Colonic mucosa (tissue), 4 donors: ENCODE results near the gene DNAH8. TPM values are rescaled to one million over a fixed set of nuclear protein-coding genes. Genes with fewer than 3 reads are reported as not detected.

Source experiments
- DNase-seq: peaks from one replicate; pipeline ENCODE4 v3.0.0-alpha.2; 2020
- H3K27ac ChIP-seq: fragments of 200-600 bp; one replicate; pipeline ENCODE4 v1.8.0; 2021
- H3K27me3 ChIP-seq: fragments of 200-600 bp; one replicate; pipeline ENCODE4 v1.8.0; 2021
- H3K36me3 ChIP-seq: fragments of 200-600 bp; one replicate; pipeline ENCODE4 v1.8.0; 2021
- H3K4me1 ChIP-seq: fragments of 200-600 bp; one replicate; pipeline ENCODE4 v1.8.0; 2021; ENCODE audit warnings: mild to moderate bottlenecking
- H3K4me3 ChIP-seq: fragments of 200-600 bp; one replicate; pipeline ENCODE4 v1.8.0; 2021
- H3K9ac ChIP-seq, 2 donors: one replicate each; pipeline ENCODE4 v1.7.0; 2013; ENCODE audit warnings: control low read depth in 2 of 2, low read depth in 2 of 2, low read length in 2 of 2
- H3K9me3 ChIP-seq: fragments of 200-600 bp; one replicate; pipeline ENCODE4 v1.8.0; 2021
- intact Hi-C: fragments of 100-400 bp; cut with DNase I; formaldehyde crosslinking; loops from one replicate; pipeline ENCODE4 v1.14.1; 2022
- total RNA-seq, 2 donors: library from RNA; stranded (reverse); fragmentation: NEBNext Ultra II Directional in 1 of 2; extraction: Animal tissue kit (Norgen Biotek cat#: 25700) in 1 of 2; gene quantifications; one replicate each; pipeline ENCODE4 v1.2.1, GENCODE V29; 2021
- TF ChIP-seq, protein P1 (sequence below): fragments of 200-600 bp; IDR thresholded peaks from one replicate; pipeline ENCODE4 v1.8.0; 2022; ENCODE audit warnings: antibody characterized with exemption, mild to moderate bottlenecking
- donor health status: healthy.
- donor health status: DM: no; HTN: no; CAD: no.
- donor health status: DM: no; HTN: no; CAD: no.

DNAH8 gene
- total RNA-seq, 2 donors from 2014 or later, result not detected

DNA sequence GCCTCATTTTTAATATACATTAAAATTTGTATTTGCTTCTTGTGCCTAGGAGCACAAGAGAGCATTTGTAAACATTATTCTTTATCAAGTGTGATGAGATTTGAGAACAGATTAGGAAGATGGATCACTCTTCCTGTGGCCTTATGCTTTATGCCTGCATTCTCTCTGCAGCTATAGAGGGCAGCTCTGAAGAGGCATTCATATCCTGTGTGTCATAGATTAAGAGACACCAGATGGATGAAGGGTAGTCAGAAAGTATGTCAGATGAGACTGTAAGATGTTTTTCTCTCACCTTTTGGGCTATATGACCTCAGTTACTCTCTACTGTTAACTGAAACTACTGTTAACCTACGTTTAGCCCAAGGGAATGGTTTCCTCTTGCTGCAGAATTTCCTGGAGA lies 61.4 kb downstream of the DNAH8 start:
- TF ChIP-seq, protein P1, sequence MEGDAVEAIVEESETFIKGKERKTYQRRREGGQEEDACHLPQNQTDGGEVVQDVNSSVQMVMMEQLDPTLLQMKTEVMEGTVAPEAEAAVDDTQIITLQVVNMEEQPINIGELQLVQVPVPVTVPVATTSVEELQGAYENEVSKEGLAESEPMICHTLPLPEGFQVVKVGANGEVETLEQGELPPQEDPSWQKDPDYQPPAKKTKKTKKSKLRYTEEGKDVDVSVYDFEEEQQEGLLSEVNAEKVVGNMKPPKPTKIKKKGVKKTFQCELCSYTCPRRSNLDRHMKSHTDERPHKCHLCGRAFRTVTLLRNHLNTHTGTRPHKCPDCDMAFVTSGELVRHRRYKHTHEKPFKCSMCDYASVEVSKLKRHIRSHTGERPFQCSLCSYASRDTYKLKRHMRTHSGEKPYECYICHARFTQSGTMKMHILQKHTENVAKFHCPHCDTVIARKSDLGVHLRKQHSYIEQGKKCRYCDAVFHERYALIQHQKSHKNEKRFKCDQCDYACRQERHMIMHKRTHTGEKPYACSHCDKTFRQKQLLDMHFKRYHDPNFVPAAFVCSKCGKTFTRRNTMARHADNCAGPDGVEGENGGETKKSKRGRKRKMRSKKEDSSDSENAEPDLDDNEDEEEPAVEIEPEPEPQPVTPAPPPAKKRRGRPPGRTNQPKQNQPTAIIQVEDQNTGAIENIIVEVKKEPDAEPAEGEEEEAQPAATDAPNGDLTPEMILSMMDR, result no peak
- Histone ChIP-seq H3K36me3 (no peaks in the 10 kb centered on the region), H3K4me3 (no peak overlapping the region), H3K27me3 (no peaks in the 10 kb centered on the region), H3K27ac (no peak overlapping the region), H3K9me3 (no peaks in the 10 kb centered on the region), H3K4me1 (no peaks in the 10 kb centered on the region), H3K9ac (no peak overlapping the region)
- intact Hi-C loops, result no loop called here
- no peak for DNase-seq

DNA sequence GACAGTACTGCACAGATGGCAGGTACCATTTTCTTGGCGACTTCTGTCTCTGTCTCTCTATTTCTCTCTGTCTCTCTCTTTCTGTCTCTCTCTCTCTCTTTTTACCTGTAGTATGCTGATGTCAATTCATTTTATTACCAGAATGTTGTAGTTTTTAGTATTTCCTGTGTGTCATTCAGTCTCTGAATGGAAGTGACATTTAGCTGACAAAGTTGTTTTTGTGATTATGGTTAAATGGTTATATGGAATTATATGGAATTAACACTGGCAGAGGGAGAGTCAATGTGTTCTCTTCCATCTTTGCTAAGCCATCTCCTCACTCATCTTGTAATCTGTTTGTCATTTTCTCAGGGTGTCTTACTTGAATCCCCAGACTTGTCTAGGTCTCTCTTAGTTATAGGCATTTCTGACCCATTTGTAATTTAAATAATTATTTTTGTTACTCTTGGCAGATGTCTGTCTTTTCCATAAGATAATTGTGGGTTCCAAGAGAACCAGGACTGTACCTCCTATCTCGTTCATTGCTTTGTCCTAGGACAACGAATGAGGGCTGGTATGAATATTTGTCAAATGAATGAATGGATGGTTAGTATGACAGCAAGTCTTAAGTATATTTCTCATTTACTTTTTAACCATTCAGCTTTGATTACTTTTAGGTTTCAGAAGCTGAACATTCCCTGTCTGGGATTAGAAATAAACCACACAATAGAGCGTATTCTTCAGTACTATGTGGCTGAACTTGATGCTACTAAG lies 64.4 kb downstream of the DNAH8 start:
- Histone ChIP-seq H3K27ac (no peak overlapping the region), H3K9me3 (no peaks in the 10 kb centered on the region), H3K36me3 (no peaks in the 10 kb centered on the region), H3K4me3 (no peak overlapping the region), H3K27me3 (no peaks in the 10 kb centered on the region), H3K4me1 (no peaks in the 10 kb centered on the region), H3K9ac (no peak overlapping the region)
- TF ChIP-seq, protein P1, result no peak
- DNase-seq, result no peak
- intact Hi-C loops, result no loop called here

DNA sequence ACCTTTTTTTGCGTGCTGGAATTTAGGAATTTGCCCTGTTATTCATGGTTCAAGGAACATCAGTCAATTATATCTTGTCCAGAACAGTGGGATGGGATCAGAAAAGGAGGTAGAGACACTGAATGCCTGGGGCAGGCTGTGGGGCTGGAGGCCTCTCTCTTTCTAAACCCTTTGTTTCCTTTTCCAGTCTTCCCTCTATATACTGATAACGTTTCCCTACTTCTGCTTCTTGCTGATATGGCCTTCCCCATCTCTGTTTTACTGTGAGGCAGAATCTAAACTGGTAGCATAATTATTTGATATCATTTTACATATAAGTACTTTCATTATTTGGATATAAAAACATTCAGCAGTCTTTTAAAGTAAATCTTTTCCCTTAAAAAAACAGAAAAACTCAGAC lies 67.5 kb downstream of the DNAH8 start:
- no peaks in the 10 kb centered on the region for H3K36me3 ChIP-seq
- intact Hi-C loops, result no loop called here
- no peak overlapping the region for H3K9ac ChIP-seq
- no peaks in the 10 kb centered on the region for H3K27me3 ChIP-seq
- no peak for DNase-seq
- H3K4me1 ChIP-seq, result no peaks in the 10 kb centered on the region
- H3K4me3 ChIP-seq, result no peak overlapping the region
- TF ChIP-seq, protein P1, result no peak
- no peaks in the 10 kb centered on the region for H3K9me3 ChIP-seq
- H3K27ac ChIP-seq, result no peak overlapping the region

DNA sequence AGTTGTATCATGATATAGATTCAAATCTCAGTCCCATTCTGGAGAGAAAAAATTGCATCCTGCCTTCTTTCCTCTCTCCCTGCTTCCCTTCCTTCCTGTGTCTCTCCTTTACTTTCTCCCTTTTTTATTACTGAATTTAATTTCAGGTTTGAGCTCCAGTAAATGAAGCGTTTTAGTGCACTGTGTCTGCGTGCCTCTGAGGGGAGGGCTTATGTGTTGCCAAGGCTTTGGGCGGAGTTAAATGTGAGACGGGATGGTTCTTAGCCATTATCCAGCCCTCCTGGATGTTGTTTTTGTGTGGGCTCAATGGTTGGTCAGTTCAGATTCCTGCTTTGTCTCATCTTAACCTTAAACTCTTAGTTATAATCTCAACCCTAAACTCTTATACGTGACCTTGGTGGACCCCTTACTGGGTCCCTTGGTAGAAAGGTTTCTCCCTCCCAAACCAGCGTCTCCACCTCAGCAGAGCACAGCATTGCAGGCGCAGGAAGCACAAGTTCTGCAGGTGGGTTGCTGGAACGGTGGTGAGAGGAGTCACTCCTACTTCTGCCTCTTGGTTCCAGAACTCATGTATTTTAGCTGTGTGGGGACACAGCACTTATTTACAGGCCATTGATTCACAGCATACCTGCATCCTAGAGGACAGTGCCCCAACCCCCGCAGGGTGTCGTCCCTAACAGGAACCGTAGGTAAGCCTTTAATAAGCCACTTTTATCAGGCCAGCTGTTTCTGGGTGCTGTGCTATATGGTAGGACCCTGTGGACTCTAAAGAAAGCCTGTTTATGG lies 68.5 kb downstream of the DNAH8 start:
- Histone ChIP-seq H3K27me3 (no peaks in the 10 kb centered on the region), H3K9ac (no peak overlapping the region), H3K9me3 (no peaks in the 10 kb centered on the region), H3K4me1 (no peaks in the 10 kb centered on the region), H3K36me3 (no peaks in the 10 kb centered on the region), H3K4me3 (no peak overlapping the region), H3K27ac (no peak overlapping the region)
- TF ChIP-seq, protein P1, result no peak
- intact Hi-C loops, result no loop called here
- DNase-seq, result no peak

DNA sequence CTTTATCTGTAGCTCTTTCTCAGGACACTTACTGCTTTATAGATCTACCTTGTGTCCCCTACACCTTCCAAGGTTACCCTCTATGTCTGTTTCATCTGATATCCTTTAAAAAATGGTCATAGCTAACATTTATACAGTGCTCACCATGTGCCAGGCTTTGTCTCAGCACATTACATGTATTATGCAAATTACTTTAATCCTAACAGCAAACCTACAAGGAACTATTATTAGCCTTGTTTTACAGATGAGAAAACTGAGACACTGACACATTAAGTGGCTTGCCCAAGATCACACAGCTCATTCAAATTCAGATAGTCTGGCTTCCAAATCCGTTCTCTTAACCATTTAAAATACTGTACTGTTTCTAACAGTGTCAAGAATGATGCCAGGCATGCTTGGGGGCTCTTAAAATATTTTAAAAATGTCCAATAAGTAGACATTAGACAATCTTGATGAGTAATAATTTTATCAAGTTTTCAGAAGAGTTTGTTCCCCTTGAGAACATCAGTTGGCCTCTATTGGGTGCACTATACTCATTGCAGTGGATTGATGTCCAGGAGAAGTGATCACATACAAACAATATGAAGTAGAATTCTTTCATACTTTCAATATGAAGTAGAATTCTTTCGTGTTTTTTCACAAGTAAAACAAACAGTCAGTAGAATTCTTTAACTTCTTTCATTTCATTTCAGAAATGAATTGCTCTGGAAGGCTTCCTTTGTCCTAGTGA lies 69.6 kb downstream of the DNAH8 start:
- H3K9ac ChIP-seq, result no peak overlapping the region
- H3K4me3 ChIP-seq, result no peak overlapping the region
- H3K27me3 ChIP-seq, result no peaks in the 10 kb centered on the region
- DNase-seq, result no peak
- no peak overlapping the region for H3K27ac ChIP-seq
- intact Hi-C loops, result no loop called here
- no peaks in the 10 kb centered on the region for H3K36me3 ChIP-seq
- TF ChIP-seq, protein P1, result no peak
- H3K4me1 ChIP-seq, result no peaks in the 10 kb centered on the region
- H3K9me3 ChIP-seq, result no peaks in the 10 kb centered on the region
